Stimulated activated CD4-positive, alpha-beta T cell treated with anti-CD3 and anti-CD28 coated beads, Interleukin-2, amount 100 ng/mL, for 4 hours (primary cell): ENCODE results near the gene PAIP1.
"Not testable (repeated sequence)": the region's sequence is repeated elsewhere in the genome, so short reads cannot be mapped to it uniquely, and the experiment has no call there.

Experiments
- DNase-seq: peaks from one replicate; pipeline ENCODE4 v3.0.0-alpha.2; 2020; ENCODE audit warnings: low read depth

The PAIP1 gene, protein sequence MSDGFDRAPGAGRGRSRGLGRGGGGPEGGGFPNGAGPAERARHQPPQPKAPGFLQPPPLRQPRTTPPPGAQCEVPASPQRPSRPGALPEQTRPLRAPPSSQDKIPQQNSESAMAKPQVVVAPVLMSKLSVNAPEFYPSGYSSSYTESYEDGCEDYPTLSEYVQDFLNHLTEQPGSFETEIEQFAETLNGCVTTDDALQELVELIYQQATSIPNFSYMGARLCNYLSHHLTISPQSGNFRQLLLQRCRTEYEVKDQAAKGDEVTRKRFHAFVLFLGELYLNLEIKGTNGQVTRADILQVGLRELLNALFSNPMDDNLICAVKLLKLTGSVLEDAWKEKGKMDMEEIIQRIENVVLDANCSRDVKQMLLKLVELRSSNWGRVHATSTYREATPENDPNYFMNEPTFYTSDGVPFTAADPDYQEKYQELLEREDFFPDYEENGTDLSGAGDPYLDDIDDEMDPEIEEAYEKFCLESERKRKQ

DNA sequence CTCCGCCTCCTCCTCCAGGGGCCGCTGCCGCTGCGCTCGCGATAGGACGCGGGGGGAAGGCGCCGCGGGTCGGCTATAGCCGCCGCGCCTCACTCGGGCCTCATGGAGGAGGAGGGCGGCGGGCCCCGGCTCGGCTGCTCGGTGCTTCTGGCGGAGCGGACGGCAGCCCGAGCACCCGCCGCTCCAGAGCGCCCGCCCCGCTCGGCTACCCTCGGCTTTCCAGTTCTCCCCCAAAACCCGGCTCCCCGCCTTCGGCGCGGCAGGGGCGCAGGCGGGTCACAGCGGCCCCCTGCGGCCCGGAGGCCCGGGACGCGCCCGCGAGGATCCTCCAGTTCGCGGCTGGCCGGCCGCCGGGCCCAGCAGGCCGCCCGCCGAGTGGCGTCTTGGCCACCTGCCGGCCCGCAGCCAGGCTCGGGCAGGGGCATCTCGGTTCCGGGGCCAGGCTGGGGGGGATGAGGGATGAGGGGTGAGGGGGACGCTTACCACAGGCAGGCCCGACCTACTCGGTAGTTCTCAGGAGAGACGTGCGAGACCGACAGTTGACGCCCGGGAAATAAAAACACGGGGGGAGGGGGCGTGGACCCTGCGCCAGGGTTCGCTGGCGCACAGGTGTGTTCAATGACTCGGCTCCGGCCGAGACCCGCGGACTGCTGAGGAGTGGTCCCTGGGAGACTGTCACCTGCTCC lies at the start of gene PAIP1:
Gene PAIP1, minus strand, starts transcription at position 221 of the 686 bp plus-strand sequence. CDS start 231 bp downstream, outside the sequence.
- peak; percentile 72 for DNase-seq

DNA sequence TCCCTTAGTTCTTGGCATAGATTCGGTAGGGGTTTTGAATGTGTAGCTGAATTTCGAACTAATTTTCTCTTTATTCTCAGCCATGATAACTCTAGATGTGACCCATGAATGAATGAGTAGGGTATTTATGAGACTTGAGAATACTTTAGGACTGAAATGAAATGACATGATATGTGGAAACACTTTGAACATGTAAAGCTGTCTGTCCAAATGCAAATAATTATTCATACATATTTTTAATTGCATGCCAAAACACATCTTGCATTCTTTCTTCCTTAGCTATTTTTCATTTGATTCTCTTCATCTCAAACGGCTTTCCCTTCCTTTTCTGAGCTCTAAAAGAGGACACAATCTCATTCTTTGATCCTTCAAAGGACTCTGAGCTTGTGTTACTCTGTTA lies 49.5 kb upstream of the PAIP1 start:
- no peak for DNase-seq

DNA sequence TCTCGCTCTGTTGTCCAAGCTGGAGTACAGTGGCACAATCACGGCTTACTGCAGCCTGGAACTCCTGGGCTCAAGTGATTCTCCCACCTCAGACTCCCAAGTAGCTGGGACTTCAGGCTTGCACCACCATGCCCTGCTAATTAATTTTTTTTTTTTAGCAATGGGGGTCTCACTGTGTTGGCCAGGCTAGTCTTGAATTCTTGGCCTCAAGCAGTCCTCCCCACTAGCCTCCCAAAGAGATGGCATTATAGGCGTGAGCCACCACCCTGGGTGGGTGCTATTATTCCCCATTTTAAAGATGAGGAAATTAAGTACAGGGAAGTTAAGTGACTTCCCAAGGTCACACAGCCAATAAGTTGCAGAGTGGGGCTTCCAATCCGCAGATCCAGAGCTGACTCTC lies 47.8 kb upstream of the PAIP1 start:
- DNase-seq, result no peak

DNA sequence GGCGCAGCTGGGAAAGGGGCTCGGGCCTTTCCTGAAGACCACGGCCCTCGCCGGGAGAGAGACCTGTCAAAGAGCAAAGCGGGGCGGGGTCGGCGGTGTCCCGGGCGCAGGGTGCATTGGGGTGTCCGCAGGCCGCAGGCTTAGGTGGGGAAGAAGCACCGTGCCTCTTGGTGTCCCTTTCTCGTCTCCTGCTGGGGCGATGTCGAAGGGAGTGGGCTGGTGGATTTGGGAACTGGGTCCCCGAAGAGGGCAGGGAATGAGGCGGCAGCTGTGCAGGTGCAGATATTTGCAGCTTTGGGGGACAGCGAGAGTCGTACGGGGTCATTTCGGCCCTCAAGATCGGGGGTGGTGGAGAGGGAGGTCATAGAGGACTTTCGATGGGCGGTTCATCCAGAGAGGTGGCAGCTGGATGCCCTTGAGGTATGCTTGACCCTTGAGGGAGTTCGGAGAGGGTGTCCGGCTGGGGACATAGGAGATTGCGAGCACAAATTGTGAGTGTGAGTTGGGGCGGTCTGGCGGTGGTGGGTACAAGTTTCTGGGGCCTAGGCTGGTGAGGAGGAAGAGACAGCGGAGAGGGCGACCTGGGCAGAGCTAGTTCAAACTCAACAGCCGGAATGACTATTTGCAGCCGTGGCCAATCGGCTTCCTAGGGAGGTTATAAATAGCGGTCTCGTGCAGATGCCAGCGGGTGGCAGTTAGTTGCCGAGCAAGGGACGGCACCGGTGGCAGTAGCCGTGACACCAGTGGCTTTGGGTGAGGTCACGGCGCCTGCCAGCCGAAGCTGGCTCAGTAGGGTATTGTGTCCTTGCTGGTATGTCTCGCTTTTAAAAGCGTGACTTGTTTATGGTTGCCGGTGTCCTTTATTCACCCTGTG lies 46.7 kb upstream of the PAIP1 start:
- peak; percentile 47 for DNase-seq

DNA sequence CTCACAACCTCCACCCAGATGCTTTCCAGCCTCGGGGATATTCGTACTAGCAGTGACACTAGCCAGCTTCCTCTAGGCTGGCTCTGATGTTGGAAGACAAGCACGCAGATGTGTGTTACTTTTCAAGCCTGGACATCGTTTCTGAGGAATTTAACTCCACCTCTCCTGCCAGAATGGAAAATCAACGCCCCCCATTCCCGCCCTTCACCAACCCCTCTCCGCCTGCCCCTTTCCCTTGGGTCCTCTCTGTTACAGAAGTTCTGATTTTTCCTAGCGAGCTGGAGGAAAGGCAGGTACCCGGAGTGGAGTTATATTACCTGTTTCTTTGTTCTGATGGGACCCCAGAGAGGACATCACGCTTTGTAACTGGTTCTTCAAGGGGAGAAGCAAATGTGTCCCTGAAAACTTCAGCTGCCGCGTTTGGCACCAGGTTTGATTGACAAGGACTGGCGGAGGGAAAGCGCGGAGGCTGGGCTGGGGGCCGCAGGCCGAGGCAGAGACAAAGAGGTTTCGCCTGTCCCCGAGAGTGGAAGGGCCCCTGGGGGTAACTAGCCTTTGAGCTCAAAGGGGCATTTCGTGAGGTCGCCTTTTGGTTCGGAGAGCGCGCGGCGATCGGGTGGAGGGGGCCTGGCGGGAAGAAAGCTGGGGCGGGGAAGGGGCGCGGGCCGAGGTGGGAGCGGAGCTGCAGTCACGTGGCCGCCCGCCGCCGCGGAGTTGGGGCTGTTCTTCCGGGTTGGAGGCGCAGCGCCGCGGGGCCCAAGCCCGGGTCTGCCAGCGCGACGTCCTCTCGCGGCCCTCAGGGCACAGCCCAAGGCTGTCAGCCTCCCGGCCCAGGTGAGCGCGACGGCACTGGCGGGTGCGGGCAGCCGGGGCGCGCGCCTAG lies 45.8 kb upstream of the PAIP1 start, which contains the start of gene NNT:
Gene NNT, plus strand, starts transcription at position 720 of the 883 bp plus-strand sequence. CDS start 6,016 bp downstream, outside the sequence.
- peak; percentile 64 for DNase-seq

DNA sequence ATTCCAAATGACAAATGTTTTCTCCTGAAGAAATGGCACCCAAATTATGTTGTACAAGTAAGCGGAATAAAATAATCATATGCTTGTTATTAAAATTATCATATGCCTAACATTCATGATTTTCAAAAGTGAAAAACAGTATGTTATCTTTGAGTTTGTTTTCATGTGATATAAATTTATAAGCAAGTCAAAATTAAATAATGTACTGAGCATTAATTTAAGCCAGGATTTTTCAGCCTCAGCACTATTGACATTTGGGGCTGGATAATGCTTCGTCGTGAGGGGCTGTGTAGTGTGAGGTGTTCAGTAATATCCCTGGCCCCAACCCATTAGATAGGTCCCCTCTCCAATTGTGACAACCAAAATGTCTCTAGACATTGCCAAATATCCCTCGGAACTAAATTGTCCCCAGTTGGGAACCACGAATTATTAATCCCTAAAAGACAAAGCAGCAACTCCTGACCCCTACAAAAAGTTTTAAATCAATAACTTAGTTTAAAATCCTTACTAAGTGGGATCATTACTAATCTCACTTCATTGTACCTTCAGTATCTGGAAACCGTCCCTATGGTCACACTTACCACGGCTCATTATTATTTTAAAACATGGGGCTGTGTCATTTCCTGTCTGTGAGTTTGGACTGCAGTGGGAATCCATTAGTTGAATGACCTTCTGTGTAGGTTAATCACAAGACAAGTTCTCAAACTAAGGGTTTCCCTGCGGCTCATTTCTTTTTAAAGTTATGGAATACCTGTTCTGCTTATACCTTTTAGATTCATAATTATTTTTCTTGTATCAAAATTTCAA lies 44.8 kb upstream of the PAIP1 start:
- no peak for DNase-seq

DNA sequence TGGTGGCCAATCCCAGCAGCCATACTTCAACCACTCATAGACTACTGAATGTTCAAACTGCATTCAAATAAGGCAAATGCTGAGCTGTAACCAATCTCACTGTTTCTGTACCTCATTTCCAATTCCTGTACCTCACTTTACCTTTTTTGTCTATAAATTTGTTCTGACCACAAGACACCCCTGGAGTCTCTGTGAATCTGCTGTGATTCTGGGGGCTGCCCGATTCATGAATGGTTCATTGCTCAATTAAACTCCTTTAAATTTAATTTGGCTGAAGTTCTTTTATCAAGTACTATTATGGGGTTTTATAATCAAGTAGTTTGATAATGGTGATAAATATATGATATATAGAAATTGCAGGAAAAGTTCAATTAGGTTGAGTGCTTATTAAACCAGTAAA lies 42.0 kb upstream of the PAIP1 start:
- DNase-seq, result not testable (repeated sequence)

DNA sequence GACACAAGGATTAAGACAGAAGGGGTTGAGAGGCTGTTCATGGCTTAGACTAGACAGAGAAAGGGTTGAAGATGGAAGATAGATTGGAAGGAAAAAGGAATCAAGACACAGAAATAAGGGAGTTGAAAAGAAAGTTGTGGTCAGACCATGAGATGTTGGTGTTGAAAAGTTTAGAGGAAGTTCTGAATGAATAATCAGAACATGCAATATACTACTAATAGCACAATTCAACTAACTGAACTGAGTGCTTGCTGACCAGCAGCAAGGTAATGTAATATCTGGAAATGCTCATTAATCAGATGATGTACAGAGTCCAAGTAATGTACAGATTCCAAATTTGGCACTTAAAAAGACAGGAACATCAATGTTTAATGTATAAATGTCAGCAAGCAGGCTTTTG lies 35.5 kb upstream of the PAIP1 start:
- DNase-seq, result no peak

DNA sequence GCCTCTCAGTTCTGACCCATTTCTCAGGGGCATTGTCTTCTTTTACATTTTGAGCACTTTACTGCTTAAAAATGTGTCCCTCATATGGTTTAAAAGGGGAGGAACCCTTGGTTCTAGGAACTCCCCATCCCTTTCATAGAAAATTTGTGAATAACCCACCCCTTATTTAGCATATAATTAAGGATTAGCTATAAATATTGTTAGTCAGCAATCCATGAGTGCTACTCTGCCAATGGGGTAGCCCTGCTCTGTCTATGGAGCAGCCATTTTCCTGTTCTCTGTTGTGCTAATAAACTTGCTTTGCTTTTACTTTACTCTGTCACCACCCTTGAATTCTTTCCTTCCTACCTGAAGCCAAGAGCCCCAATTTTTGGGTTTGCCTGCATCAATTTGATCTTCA lies 33.8 kb upstream of the PAIP1 start:
- no peak for DNase-seq

DNA sequence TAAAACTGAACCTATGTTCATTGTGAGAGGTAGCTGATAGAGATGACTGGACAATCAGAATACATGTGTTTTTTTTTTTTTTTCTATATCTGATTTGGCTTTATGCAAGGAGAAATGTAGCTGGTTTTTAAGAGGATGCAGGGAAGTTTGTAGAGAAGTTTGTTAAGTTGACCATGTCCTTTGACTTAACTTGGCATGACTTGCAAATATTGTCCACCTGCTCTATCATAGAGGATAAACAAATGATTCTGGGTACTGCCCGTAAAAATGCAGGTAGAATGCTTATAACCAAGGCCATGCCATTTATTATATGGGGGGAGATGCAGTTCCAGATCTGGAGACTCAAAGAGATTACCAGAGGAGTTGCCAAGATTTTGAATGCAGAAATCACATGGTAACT lies 32.4 kb upstream of the PAIP1 start:
- DNase-seq, result no peak

DNA sequence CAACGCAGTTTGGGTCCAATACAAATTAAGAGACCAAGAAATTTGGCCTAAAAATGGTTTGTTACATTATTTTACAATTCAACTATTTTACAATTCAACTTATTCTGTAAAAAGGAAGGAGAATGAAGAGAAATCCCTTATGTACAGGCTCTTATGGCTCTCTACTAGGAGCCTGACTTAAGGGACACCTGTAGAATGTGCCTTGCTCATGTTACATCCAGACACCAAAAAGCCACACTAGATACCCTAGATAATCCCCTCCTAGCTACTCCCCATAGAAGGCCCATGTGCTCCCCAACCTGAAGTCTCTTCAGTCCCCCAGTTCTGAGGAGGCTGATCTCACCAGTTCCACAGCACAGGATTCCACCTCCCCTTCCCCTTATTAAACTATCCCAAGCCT lies 32.0 kb upstream of the PAIP1 start:
- no peak for DNase-seq

DNA sequence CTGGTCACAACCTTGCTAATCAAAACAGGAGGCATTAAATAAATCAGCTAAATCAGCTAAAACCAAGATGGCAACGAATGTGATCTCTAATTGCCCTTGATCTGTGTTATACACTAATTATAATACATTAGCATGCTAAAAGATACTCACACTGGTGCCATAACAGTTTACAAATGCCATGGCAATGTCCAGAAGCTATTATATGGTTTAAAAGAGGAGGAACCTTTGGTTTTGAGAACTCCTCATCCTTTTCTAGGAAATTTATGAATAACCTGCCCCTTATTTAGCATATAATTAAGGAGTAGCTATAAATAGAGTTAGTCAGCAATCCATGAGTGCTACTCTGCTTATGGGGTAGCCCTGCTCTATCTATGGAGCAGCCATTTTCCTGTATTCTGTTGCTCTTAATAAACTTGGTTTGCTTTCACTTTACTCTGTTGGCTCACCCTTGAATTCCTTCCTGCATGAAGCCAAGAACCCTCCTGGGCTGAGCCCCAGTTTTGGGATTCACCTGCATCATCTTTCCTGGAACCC lies 27.4 kb upstream of the PAIP1 start:
- no peak for DNase-seq

DNA sequence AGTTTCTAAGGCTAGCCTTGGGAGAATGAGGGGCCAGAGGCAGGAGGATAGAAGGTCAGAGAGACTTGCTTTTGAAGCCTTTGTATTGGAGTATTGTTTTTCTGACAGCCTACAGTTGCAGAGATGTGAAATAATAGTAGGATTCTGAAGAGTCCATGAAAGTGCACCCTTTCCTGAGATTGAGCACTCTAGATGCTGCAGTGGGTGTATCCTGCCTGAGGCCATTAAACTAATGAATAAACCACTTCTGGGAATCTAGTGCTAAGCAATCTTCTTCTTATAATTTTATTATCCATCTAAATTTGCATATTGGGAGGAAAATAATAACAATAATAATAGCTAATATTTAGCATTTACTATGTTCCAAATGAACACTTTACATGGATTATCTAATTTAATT lies 26.8 kb upstream of the PAIP1 start:
- no peak for DNase-seq

DNA sequence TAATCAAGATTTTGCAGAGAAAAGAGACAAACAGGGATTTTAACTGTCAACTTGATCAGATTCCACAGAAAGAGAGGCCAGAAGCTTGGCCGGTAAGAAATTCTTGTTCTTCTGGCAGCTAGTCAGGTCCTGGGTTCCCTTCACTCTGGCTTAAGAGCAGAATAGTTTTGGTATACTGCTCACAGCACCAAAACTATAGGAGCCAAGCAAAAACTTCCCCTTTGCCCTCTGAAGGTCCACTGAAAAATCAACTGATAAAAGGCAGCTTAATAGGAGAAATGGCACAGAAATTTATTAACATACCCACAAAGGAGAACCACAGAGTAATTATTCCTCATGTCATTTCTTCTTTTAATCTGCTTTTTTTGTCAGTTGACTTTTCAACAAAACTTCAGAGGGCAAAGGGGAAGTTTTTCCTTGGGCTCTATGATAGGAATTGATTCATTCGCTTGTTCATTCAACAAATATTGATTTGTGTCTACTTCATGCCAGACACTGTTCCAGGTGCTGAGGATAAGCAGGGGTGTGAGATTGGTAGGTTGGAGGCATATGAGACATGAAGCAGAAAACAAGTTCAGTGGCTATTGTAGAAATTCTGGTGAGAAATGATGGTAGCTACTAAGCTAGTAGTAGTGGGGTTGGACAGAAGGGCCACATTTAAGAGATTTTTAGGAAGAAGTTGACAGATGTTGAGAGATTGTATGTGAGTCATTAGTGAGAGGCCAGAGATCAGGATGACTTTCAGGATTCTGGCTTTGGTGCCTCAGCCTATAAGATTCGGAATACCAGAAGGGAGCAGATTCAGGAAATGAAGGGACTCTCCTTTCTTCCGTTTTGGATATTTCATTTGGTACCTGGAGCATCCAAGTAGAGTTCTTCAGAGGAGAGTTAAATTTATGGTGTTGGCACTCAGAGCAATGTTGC lies 25.5 kb upstream of the PAIP1 start:
- no peak for DNase-seq

DNA sequence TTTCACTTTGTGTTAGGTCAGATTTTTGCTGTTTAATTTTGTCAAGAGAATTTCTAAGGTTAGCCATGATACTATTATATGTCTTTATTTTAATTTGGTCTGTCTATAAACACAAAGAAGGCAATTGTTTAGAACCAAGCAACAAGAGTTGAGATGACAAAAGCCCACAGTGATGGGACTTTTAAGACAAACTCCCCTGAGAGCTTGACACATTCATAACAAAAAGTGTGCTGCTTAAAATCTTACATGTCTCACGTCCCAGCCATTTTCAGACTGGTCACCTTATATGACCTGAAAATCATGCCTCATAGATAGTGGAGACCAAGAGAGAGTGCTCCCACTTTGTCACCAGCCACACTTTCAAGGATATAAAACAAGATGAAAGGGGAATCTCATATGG lies 24.5 kb upstream of the PAIP1 start:
- DNase-seq, result no peak

DNA sequence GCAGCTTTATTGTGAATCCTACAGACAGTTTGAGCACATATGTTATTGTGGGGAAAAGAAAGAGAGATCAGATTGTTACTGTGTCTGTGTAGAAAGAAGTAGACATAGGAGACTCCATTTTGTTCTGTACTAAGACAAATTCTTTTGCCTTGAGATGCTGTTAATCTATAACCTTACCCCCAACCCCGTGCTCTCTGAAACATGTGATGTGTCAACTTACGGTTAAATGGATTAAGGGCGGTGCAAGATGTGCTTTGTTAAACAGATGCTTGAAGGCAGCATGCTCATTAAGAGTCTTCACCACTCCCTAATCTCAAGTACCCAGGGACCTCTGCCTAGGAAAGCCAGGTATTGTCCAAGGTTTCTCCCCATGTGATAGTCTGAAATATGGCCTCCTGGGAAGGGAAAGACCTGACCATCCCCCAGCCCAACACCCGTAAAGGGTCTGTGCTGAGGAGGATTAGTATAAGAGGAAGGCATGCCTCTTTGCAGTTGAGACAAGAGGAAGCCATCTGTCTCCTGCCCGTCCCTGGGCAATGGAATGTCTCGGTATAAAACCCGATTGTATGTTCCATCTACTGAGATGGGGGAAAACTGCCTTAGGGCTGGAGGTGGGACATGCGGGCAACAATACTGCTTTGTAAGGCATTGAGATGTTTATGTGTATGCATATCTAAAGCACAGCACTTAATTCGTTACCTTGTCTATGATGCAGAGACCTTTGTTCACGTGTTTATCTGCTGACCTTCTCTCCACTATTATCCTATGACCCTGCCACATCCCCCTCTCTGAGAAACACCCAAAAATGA lies 23.7 kb upstream of the PAIP1 start:
- DNase-seq, result not testable (repeated sequence)

DNA sequence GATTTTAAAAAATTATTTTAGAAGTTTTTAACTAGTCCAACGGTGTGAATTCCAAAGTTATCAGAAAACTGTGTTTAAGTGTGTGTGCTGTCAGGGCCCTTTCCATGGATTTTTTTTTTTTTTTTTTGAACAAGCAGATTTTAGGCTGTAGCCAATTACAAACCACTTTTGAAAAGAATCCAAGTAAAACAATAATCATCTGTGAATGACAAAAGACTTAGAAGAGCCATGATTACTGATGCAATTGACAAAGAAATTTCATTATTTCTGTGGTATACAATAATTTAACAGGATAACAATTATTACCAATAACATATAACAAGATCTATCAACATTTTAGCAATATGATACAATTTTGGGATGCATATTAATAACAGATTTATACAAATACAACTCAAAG lies 16.2 kb upstream of the PAIP1 start:
- no peak for DNase-seq

DNA sequence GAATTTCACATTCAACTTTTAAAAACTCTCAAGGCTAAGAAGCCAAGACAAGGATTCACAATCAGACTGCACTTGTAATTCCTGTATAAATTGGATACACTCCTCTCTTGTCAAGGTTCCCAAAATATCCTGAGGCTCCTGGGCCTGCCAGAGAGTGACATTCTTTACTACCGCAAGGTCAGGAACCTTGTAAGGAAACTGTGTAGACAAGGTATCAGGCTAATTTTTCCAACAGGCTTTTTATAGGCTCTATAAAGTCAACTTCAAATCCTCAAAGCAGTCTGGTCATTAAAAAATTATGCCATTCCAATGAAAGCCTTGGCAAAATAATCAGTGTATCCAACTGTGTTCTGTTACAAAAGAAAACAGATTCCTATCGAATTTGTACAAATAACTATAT lies 15.5 kb upstream of the PAIP1 start:
- no peak for DNase-seq
